Superior temporal gyrus (tissue), 1 donor: ENCODE data around the gene XIRP1.
"Not testable (repeated sequence)": the region's sequence is repeated elsewhere in the genome, so short reads cannot be mapped to it uniquely, and the experiment has no call there.

Experiments
- DNase-seq: peaks from one replicate; pipeline ENCODE4 v3.0.0-alpha.2; 2016; ENCODE audit errors: extremely low spot score

Gene XIRP1, protein sequence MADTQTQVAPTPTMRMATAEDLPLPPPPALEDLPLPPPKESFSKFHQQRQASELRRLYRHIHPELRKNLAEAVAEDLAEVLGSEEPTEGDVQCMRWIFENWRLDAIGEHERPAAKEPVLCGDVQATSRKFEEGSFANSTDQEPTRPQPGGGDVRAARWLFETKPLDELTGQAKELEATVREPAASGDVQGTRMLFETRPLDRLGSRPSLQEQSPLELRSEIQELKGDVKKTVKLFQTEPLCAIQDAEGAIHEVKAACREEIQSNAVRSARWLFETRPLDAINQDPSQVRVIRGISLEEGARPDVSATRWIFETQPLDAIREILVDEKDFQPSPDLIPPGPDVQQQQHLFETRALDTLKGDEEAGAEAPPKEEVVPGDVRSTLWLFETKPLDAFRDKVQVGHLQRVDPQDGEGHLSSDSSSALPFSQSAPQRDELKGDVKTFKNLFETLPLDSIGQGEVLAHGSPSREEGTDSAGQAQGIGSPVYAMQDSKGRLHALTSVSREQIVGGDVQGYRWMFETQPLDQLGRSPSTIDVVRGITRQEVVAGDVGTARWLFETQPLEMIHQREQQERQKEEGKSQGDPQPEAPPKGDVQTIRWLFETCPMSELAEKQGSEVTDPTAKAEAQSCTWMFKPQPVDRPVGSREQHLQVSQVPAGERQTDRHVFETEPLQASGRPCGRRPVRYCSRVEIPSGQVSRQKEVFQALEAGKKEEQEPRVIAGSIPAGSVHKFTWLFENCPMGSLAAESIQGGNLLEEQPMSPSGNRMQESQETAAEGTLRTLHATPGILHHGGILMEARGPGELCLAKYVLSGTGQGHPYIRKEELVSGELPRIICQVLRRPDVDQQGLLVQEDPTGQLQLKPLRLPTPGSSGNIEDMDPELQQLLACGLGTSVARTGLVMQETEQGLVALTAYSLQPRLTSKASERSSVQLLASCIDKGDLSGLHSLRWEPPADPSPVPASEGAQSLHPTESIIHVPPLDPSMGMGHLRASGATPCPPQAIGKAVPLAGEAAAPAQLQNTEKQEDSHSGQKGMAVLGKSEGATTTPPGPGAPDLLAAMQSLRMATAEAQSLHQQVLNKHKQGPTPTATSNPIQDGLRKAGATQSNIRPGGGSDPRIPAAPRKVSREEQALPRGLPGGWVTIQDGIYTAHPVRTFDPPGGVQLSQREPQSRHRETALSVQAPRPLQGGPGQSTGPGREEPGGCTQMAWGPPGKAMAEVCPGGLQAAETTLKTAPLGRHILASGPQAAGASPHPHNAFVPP (N-terminal part only)

DNA sequence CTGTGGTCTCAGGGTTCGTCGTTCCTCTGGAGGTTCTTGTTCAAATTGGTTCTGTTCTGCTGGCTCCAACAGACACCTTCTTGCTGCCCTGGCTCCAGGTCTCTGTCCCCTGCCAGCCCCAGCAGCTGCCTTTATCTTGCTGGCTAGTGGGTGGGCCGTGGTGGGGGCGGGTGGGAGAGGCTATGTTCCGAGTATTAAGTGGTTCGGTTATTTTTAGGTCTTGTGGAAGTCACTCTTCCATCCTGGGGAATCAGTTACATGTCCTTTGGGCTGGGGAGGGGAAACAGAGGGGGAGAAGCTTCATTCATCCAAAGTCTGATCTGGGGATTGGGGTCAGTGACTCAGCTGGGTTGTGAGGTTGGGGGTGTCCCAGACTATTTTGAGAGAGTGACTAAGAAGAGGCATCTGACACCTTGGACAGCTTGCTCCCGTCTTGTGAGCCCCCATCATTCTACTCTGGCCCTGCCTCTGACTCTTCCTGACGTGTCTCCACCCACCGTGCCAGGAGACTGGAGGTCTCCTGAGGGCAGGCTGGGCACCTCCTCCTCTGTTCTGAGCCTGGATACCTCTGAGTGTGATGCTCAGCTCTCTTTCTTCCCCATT is at the start of gene XIRP1:
Gene XIRP1, minus strand, starts transcription at position 106 of the 603 bp plus-strand sequence. CDS start 3,150 bp downstream, outside the sequence.
- no peak for DNase-seq

DNA sequence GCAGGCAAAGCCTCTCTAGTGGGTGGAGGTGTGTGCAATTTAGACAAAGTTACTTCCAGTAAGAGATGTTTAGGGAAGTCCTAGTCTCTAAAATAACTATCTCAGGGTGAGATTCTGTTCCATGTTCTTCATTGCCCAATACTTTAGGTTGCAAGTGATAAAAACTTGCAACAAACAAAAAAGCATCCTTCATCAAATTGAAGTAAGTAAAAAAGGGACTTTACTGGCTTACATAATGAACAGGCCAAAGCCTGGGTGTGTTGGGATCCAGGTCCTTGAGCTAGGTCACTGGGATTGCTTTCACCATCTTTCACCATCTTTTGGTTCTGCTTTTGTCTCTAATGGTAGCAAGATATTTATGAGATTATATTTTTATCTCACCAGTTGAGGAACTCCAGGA is 49.2 kb upstream of the XIRP1 start:
- no peak for DNase-seq

DNA sequence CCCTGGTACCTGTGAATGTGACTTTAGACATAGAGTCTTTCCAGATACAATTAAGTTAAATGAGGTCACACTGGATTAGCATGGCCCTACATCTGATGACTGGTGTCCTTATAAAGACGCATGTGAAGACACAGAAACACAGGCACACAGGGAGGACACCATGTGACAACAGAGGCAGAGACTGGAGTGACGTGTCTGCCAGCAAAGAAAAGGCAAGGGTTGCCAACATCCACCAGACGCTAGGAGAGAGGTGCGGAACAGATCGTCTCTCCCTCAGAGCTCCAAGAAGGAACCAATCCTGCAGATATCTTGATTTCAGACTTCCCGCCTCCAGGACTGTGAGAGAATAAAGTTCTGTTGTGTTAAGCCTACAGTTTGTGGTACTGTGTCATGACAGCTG is 44.6 kb upstream of the XIRP1 start:
- no peak for DNase-seq

DNA sequence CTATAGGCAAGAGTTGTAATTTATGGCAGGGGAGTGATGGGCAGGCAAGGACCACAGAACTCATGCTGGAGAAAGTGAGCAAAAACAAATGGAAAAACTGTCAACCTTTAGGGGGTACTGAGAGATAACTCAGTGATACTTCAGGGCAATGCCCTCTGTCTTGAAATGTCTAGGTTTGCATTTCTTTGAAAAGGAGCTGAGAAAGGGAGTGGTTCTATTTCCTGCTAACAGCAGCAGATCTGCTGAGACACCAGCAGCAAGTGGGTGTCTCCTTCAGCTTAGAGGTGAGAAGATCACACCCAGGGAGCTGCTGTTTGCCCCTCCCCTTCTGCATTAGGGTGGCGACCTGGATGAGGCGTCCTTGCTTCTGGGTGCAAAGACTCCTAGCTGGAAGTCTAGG is 42.3 kb upstream of the XIRP1 start:
- DNase-seq: no peak

DNA sequence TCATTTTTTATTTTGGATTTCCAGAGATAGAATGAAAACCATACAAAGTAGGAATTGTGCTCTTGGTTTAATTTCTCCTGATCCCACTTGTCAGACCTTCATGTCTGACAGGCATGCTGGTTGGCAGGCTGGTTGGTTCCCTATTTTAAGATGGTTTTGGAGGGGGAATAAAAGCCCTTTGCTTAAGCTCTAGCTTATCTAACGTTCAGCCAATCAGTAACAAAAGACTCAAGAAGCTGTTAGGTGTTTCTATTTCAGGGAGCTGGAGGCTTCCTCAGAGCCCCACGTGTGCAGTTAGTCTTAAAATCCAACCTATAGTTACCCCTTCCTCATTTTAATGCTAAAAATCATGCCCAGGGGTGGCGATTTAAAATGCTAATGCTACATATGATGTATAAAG is 40.5 kb upstream of the XIRP1 start:
- no peak for DNase-seq

DNA sequence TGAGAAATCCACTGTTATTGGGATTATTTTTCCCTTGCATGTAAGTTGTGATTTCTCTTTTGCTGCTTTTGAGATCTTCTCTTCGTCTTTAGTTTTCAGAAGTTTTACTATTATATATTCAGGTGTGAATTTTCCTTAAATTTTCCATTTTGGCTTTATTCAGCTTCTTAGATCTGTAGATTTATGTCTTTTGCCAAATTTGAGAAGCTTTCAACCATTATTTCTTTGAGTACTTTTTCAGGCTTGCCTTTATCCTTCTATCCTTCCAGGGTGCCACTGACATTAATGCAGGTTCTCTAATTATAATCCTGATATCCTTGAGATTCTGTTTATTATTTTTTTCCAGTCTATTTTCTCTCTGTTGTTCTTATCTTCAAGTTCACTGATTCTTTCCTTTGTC is 38.1 kb upstream of the XIRP1 start:
- no peak for DNase-seq

DNA sequence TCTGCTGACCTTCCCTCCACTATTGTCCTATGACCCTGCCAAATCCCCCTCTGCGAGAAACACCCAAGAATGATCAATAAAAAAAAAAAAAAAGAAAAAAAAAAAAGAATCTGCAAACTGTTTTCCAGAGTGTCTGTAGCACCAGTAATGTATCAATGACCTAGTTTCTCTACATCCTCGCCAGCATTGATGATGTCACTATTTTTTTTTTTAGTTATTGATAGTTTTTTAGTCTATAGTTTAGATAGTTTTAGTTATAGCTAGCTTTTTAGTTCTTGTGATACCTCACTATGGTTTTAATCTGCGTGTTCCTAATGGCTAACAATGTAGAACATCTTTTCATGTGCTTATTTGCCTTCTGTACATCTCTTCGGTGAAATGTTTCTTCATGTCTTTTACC is 36.1 kb upstream of the XIRP1 start:
- no peak for DNase-seq

DNA sequence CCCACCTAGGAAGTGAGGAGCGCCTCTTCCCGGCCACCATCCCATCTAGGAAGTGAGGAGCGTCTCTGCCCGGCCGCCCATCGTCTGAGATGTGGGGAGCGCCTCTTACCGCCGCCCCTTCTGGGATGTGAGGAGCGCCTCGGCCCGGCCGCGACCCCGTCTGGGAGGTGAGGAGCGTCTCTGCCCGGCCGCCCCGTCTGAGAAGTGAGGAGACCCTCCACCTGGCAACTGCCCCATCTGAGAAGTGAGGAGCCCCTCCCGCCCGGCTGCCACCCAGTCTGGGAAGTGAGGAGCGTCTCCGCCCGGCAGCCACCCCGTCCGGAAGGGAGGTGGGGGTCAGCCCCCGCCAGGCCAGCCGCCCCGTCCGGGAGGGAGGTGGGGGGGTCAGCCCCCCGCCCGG is 35.2 kb upstream of the XIRP1 start:
- DNase-seq: not testable (repeated sequence)

DNA sequence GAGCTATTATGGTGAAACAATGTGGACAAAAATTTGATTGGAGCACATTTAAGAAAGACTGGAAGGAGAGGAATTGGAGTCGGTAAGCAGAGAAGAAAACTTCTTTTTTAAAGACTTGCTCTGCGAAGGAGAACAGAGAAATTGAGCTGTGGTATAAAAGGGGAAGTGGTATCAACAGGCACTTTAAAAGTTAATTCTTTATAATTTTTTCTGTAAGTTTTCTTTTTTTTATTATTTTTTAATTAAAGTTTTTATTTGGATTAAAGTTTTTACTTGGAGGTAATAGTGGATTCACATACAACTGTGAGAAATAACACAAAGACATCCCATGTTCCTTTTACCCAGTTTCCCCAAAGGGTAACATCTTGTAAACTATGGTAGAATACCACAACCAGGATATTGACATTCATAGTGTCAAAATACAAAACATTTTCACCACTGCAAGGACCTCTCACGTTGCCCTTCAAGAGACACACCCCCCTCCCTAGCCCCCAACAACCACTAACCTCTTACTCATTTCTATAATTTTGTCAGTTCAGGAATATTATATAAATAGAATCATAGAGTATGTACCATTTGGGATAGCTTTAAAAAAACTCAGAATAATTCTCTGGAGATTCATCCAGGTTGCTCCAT is 33.8 kb upstream of the XIRP1 start:
- no peak for DNase-seq

DNA sequence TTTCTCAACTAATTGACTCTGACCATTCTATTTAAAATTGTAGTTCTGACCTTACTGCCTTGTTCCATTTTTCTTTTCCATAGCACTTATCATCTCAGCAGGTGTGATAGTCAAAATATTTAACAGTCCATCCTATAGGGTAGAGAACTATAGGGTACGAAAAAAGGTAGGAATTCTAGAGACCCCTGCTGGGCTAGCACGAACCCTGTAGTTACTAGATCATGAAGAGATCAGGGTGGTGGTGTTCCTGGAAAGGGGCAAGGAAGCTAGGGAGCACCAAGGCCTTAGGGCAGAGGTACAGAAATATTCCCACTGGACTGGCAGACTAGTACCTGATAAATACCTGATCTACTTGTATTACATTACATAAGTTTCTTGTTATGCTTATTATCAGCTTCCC is 31.9 kb upstream of the XIRP1 start:
- DNase-seq: no peak

DNA sequence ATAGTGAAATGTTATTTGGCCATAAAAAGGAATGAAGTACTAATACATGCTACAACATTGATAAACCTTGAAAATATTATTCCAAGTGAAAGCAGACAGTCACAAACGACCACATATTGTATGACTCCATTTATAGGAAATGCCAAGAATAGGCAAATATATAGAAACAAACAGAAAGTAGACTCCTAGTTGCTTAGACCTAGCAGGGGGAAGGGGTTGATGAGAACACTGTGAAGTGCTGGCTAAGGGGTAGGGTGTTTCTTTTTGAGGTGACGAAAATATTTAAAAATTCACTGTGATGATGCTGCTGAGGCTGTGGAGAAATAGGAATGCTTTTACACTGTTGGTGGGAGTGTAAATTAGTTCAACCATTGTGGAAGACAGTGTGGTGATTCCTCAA is 30.5 kb upstream of the XIRP1 start:
- DNase-seq: no peak

DNA sequence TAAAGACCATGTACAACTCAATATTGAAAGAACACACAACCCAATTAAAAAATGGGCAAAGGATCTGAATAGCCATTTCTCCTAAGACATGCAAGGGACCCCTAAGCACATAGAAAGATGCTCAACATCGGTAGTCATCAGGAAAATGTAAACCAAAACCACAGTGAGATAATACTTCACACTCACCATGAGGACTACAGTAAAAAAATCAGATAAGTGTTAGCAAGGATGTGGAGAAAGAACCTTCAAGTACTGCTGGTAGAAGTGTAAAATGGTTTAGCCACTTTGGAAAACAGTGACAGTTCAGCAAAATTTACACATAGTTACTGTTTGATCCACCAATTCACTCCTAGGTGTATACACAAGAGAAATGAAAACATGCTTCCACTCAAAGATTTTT is 30.1 kb upstream of the XIRP1 start:
- DNase-seq: no peak

DNA sequence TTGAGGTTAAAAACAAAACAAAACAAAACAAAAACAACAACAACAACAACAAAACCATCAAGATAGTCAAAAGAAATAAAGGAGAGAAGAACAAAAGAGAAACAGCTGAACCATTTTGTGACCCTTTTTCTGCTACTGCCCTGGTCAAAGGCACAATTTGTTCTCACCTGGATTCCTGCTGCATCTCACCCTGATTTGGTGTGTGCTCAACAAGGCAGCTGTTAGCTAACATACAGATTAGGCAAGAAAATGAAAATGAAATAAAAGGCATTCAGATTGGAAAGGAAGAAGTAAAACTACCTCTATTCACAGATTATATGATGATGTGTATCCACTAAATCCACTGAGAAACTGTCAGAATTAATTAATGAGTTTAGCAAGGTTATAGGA is 28.7 kb upstream of the XIRP1 start:
- no peak for DNase-seq

DNA sequence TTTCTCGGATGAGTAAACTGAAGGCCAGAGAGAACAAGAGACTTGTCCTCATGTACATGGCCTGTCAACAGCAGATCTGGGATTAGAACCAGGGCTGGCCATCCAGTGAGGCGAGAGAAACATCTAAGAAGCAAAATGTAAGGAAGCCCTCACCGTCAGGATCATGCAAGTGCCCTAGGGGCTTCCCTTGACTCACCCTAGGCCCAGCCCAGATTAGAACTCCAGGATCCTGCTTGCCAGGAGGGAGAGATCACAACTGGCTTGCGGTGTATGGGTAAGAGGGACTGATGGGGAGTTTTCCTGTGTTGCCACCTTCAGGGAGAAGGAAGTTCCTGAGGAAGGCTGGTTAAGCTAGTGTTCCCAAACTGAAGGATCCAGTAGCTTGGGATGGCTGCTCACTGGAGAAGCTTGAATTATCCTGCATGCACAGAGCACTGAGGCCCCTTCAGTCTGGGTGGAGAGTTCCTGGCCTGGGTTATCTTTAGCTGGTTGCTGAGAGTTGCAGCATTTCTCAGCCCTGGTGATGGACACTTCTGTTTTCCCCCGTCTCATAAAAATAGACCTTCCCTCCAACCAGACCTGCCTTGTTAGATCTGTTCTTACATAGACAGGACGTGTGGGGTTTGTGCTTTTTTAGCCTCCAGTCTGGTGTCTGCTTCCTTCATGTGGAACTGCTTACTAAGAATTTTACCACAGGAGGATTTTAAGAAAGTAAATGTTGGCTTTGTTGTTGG is 28.2 kb upstream of the XIRP1 start:
- no peak for DNase-seq

DNA sequence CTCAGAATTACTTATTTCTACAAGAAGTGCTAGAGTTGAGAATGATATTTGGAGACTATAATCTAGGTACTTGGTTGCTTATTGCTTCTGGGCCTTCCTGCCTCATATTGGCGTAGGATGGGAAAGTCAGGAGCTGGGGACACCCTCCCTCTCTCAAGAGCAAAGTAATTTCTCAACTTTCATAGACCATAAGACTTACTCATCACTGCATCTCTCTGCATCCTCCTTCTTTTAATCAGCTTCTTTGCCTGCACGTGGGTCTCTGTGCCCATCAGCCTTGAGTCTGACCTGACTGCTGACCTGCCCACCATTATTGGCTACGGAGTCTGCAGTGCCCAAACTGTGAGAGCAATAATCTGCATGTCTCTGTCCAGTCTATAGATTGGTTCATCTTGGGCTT is 27.3 kb upstream of the XIRP1 start:
- no peak for DNase-seq

DNA sequence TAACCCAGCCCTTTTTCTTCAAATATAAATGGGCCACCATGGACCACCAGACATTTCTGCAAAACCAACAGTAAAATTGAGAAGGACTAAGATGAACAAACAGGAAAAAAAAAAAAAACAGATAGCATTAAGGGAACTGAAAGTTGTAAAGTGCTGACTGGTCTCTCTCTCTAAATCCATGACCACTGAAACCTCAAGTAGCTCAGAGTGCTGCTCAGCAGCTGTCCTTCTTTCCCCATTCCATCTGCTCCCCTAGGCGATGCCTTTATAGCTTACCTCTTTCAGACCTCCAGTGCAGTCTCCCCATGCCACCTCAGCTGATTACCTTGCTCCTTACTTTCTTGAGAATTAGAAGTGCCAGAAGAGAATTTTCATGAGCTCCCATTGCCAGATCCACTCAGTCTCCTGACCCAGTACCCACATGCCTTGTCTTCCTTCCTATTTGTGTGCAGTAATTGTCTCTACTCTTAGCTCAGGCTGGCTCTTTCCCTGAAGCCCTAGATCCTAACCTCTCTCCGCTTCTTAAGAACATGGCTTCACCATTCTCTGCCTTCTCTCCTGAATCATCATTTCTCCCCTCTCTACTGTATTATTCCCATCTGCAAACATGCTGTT is 23.9 kb upstream of the XIRP1 start:
- no peak for DNase-seq

DNA sequence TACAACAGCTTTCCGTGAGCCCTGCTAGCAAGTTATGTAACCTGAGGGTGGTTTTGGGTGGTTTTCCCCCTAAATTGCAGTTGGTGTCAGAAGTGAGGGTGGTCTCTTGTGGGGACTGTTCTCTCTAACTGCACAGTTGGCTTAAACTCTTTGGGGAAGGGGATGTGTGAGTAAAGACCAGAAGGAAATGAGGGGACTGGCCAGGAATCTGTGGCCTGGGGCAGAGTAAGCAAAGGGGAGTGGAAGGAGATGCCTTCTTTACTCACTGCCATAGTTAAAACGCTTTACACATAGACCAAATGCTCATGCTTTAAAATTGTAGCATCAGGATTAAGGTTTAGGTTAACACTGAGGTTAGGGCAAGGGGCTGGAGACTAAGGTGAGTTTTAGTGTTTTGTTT is 21.2 kb upstream of the XIRP1 start:
- no peak for DNase-seq

DNA sequence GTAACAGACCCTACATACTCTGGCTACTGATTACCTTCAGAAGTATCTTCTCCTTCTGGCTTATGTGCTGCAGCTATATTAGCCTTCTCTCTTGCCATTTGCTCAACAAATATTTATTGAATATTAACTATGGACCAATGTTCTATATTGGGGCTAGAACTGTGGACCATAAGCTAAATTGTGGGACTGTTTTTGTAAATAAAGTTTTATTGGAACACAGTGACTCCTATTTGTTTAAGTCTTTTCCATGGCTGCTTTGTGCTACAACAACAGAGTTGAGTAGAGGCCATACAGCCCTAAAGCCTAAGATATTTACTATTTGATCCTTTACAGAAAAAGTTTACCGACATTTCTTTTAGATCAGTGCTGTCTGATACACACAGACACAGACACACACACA is 20.3 kb upstream of the XIRP1 start:
- DNase-seq: no peak

DNA sequence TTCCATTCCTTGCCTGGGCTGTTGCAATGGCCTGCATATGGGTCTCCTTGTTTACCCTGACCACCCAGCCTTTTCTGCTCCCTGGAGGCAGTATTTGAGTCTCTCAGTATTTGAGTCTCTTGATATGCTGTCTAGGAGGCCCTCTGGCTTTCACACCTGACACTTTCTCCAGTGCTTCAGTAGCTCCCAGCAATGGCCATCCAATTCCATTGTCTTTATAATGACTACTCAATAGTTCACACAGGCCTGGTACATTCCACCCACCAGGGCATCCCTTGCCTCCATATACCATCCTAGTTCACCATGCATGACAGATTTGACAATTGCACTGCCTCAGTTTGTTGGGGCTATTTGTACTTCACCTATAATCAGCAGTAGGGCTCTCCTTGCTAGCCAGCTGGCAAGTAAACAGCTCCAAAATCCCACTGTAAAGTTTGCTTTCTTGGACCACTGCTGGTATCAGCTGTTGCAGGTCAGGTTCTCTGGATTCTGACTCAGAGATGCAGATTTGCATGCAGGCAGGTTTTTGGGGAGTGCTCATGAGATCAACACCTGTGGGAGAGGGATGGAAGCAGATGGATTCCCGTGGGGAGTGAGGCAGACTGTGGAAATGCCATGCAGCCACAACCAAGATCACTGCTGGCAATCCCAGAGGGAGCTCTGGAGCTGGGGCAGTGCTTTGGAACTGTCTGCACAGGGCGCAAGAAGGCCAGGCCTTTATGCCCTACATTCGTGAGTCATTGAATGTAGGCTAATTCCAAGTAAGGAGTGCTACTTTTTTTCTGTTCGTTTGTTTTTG is 19.1 kb upstream of the XIRP1 start:
- DNase-seq: no peak
